GM12874 (cell line): Measurements from ENCODE around the gene TNRC18.

Experiments used
- TF ChIP-seq, protein P1 (sequence below): IDR thresholded peaks from 2 replicates; pipeline ENCODE4 v1.5.1; 2011; ENCODE audit warnings: low read depth, mild to moderate bottlenecking, control low read depth, low read length, moderate library complexity; ENCODE audit not compliant: insufficient read depth

The TNRC18 gene

GRCh38 chr7:5403442-5403841 is 20.2 kb downstream of the TNRC18 start:
- TF ChIP-seq, protein P1, sequence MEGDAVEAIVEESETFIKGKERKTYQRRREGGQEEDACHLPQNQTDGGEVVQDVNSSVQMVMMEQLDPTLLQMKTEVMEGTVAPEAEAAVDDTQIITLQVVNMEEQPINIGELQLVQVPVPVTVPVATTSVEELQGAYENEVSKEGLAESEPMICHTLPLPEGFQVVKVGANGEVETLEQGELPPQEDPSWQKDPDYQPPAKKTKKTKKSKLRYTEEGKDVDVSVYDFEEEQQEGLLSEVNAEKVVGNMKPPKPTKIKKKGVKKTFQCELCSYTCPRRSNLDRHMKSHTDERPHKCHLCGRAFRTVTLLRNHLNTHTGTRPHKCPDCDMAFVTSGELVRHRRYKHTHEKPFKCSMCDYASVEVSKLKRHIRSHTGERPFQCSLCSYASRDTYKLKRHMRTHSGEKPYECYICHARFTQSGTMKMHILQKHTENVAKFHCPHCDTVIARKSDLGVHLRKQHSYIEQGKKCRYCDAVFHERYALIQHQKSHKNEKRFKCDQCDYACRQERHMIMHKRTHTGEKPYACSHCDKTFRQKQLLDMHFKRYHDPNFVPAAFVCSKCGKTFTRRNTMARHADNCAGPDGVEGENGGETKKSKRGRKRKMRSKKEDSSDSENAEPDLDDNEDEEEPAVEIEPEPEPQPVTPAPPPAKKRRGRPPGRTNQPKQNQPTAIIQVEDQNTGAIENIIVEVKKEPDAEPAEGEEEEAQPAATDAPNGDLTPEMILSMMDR = no peak

- TF ChIP-seq, protein P1 = no peak
These were observed 25.9 kb downstream of the TNRC18 start for GRCh38 chr7:5397736-5398135.

GRCh38 chr7:5396999-5397663 is 26.5 kb downstream of the TNRC18 start:
- TF ChIP-seq, protein P1 = no peak

GRCh38 chr7:5396542-5396941 is 27.1 kb downstream of the TNRC18 start:
- TF ChIP-seq, protein P1 = peak; percentile 40; the same call in 1 of the 2 replicates

DNA sequence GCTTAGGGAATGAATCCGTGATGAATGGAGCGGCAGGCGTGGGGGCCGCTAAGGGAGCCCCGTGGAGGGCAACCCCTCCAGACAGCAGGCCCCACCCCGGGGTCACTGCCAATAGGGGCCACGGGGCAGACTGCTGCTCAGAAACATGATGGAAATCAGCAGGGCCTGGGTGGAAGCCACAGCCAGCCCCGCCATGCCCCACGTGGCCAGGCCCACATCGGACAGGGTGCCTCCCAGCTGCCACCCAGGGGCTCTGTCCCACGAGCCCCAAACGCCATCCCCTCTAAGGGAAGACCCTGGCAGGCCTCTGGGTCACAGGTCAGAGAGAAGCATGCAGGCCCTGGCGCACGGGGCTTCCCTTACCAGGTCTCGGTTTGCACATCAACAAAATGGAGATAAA is 28.4 kb downstream of the TNRC18 start:
- TF ChIP-seq, protein P1 = no peak

- TF ChIP-seq, protein P1 = no peak
These were observed 29.1 kb downstream of the TNRC18 start for GRCh38 chr7:5394264-5395105.

- TF ChIP-seq, protein P1 = no peak
These were observed 29.9 kb downstream of the TNRC18 start for GRCh38 chr7:5393748-5394147.
